GM23338 (cell line): ENCODE results near the gene PPIL1.

Experiments used
- CREB1 ChIP-seq: fragments of 250-450 bp; sonication (Bioruptor Pico); IDR thresholded peaks from 2 replicates; pipeline ENCODE4 v1.5.0; 2020; ENCODE audit warnings: low read depth, mild to moderate bottlenecking, moderate library complexity
- CTCF ChIP-seq, 2 experiments: fragments of 200-600 bp in 1 of 2; sonication (generic) in 1 of 2; conservative IDR thresholded peaks; 2 replicates each; pipeline versions ENCODE4 v1.5.1 to v1.6.1; 2016 to 2017; ENCODE audit warnings: antibody characterized with exemption in 2 of 2, low read depth in 2 of 2, mild to moderate bottlenecking in 2 of 2, moderate library complexity in 1 of 2
- EZH2 ChIP-seq: fragments of 200-600 bp; sonication (generic); IDR thresholded peaks from one replicate; pipeline ENCODE4 v1.8.0; 2017; ENCODE audit warnings: antibody characterized with exemption, mild to moderate bottlenecking, low read depth; ENCODE audit not compliant: unreplicated experiment
- EZH2phosphoT487 ChIP-seq: fragments of 200-600 bp; sonication (generic); IDR thresholded peaks from one replicate; pipeline ENCODE4 v1.8.1; 2018; ENCODE audit warnings: antibody characterized with exemption; ENCODE audit not compliant: unreplicated experiment
- JUNB ChIP-seq: IDR thresholded peaks from one replicate; pipeline ENCODE4 v1.6.1; 2016; ENCODE audit warnings: antibody characterized with exemption; ENCODE audit not compliant: unreplicated experiment
- POLR2AphosphoS5 ChIP-seq: IDR thresholded peaks from 2 replicates; pipeline ENCODE4 v1.6.1; 2016; ENCODE audit warnings: antibody characterized with exemption, low read depth
- REST ChIP-seq: IDR thresholded peaks from one replicate; pipeline ENCODE4 v1.6.1; 2018; ENCODE audit warnings: antibody characterized with exemption; ENCODE audit not compliant: unreplicated experiment

- no peak for TF ChIP-seq CTCF (conservative IDR thresholded peaks at IDR 0.05; ENCODE audit: low read depth in 2 of 2)
- TF ChIP-seq POLR2AphosphoS5: no peak
- TF ChIP-seq EZH2: no peak
- no peak for TF ChIP-seq EZH2phosphoT487
- no peak for TF ChIP-seq CREB1 (CRISPR knock-in tag)
- no peak for TF ChIP-seq REST
- TF ChIP-seq JUNB: no peak
Measured at GRCh38 chr6:36912030-36912454, 37.4 kb upstream of the PPIL1 start.
